Thoracic aorta (tissue), 2 donors: ENCODE measurements around the gene ANKMY1. TPM values are rescaled to one million over a fixed set of nuclear protein-coding genes. Genes with fewer than 3 reads are reported as not detected.
"Not testable (repeated sequence)": the region's sequence is repeated elsewhere in the genome, so short reads cannot be mapped to it uniquely, and the experiment has no call there.

Experiments used
- ATAC-seq: fragments of 150-250 bp; one replicate; pipeline ENCODE4 v1.8.0; 2017; ENCODE audit warnings: low read depth; ENCODE audit not compliant: insufficient number of reproducible peaks, low FRiP score
- DNase-seq: peaks from one replicate; pipeline ENCODE4 v3.0.0-alpha.2; 2020; ENCODE audit warnings: low spot score
- H3K27ac ChIP-seq, 2 donors: fragments of 200-600 bp; sonication (generic); 1 replicate in 1 of 2; 2 replicates in 1 of 2; pipeline ENCODE4 v1.5.1; 2016; ENCODE audit warnings: mild to moderate bottlenecking in 2 of 2, moderate library complexity in 2 of 2
- H3K27me3 ChIP-seq: fragments of 200-600 bp; sonication (generic); replicated peaks from 2 replicates; pipeline ENCODE4 v1.6.0; 2016; ENCODE audit warnings: mild to moderate bottlenecking; ENCODE audit not compliant: insufficient read depth
- H3K36me3 ChIP-seq: fragments of 200-600 bp; sonication (generic); one replicate; pipeline ENCODE4 v1.5.1; 2016
- H3K4me1 ChIP-seq, 2 donors: fragments of 200-600 bp; sonication (generic); 1 replicate in 1 of 2; 2 replicates in 1 of 2; pipeline versions ENCODE4 v1.5.1 to v1.6.0; 2016; ENCODE audit warnings: low read depth in 2 of 2, mild to moderate bottlenecking in 1 of 2; ENCODE audit not compliant: control insufficient read depth in 1 of 2
- H3K4me3 ChIP-seq: fragments of 200-600 bp; sonication (generic); 2 replicates; pipeline ENCODE4 v1.5.1; 2016; ENCODE audit warnings: mild to moderate bottlenecking
- H3K9me3 ChIP-seq: fragments of 200-600 bp; sonication (generic); 2 replicates; pipeline ENCODE4 v1.5.1; 2016
- total RNA-seq, 2 donors: library from RNA; depleted of rRNA; stranded (reverse); fragments of >200 nt; gene quantifications; one replicate each; pipeline versions ENCODE4 v1.1.0 to v1.2.3, GENCODE V29; 2016
- TF ChIP-seq, protein P1 (sequence below): fragments of 200-600 bp; sonication (generic); IDR thresholded peaks from one replicate; pipeline ENCODE4 v1.5.1; 2019; ENCODE audit warnings: antibody characterized with exemption

ANKMY1 gene
- total RNA-seq, 2 donors from 2014 or later: 20.0 to 44.8 TPM

DNA sequence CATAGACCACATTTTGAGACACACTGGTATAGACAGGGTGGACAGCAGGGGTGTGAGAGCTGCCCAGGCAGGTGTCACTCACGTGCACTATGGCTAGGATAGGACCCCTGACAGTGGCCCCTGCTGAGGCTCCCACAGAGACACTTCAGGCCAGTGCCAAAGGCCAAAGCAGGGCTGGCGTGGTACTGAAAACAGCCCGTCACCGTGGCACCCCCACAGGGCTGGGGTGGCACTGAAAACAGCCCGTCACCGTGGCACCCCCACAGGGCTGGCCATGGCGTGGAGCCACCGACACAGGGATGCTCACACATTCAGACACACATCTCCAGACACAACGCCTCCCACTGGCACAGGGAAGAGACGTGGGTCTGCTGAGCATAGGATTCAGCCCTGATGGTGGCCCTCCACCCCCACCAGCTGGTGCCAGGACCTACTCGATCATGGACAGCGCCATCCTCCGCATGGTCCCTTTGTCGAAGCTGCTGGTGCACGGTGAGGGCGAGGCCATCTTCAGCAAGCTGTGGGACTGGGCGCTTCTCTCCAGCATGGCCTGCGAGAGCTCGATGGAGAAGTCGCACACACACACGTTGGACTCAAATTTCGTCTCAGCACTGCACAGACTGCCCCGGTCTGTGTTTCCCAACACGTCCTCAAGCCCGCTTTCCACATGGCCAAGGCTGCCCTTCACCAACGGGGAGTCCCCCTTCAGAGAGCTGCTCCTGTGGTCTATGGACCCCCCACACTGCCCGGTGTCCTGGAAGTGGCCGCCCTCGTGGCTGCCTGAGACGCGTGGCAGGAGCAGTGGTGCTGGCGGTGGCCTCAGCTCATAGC is 34.1 kb downstream of the ANKMY1 start:
- peaks cover 0 to 13% of the 10 kb centered on the region in 2 donors for H3K4me1 ChIP-seq
- no peak overlapping the region for H3K4me3 ChIP-seq
- DNase-seq (no peak), ATAC-seq (no peak)
- TF ChIP-seq, protein P1, sequence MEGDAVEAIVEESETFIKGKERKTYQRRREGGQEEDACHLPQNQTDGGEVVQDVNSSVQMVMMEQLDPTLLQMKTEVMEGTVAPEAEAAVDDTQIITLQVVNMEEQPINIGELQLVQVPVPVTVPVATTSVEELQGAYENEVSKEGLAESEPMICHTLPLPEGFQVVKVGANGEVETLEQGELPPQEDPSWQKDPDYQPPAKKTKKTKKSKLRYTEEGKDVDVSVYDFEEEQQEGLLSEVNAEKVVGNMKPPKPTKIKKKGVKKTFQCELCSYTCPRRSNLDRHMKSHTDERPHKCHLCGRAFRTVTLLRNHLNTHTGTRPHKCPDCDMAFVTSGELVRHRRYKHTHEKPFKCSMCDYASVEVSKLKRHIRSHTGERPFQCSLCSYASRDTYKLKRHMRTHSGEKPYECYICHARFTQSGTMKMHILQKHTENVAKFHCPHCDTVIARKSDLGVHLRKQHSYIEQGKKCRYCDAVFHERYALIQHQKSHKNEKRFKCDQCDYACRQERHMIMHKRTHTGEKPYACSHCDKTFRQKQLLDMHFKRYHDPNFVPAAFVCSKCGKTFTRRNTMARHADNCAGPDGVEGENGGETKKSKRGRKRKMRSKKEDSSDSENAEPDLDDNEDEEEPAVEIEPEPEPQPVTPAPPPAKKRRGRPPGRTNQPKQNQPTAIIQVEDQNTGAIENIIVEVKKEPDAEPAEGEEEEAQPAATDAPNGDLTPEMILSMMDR: no peak
- H3K9me3 ChIP-seq: no peaks in the 10 kb centered on the region
- H3K27ac ChIP-seq: no peak overlapping the region
- no peaks in the 10 kb centered on the region for H3K27me3 ChIP-seq
- H3K36me3 ChIP-seq: peaks cover 12% of the 10 kb centered on the region

DNA sequence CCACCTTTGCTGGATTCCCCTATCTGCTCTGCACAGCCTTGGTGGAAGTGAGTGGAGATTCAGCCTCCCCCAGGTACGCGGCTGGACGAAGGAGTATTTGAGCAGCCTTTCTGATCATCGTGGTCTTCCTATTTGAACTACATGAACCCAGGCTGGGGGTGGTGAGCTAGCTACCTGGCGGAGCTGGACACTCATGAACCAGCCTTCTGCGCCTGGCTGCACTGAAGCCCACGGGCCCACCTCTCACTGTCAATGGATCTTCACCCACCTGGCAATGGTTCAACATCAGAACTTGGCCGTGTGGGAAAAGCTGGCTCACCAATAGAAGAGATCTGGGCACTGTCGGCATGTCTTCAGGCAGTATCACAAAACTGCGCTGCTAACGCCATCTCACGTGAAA is 35.4 kb downstream of the ANKMY1 start:
- Histone ChIP-seq H3K27ac (no peak overlapping the region), H3K4me1 (peaks cover 0 to 13% of the 10 kb centered on the region in 2 donors), H3K27me3 (no peaks in the 10 kb centered on the region), H3K9me3 (no peaks in the 10 kb centered on the region), H3K4me3 (no peak overlapping the region), H3K36me3 (peaks cover 12% of the 10 kb centered on the region)
- no peak for ATAC-seq
- TF ChIP-seq, protein P1: no peak
- DNase-seq: no peak

DNA sequence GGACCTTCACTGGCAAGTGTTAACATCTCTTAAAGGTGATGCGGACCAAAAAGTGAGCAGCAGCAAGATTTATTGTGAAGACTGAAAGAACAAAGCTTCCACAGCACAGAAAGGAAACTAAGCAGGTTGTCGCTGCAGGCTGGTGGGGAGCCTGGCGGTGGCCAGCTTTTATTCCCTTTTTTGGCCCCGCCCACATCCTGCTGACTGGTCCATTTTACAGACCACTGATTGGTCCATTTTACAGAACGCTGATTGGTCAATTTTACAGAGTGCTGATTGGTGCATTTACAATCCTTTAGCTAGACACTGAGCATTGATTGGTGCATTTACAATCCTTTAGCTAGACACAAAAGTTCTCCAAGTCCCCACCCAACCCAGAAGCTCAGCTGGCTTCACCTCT is 35.9 kb downstream of the ANKMY1 start:
- not testable (repeated sequence) for ATAC-seq, H3K9me3 ChIP-seq, H3K4me3 ChIP-seq, DNase-seq, H3K27me3 ChIP-seq, H3K27ac ChIP-seq
- Histone ChIP-seq H3K4me1 (peaks cover 0 to 13% of the 10 kb centered on the region in 2 donors), H3K36me3 (peaks cover 12% of the 10 kb centered on the region)

DNA sequence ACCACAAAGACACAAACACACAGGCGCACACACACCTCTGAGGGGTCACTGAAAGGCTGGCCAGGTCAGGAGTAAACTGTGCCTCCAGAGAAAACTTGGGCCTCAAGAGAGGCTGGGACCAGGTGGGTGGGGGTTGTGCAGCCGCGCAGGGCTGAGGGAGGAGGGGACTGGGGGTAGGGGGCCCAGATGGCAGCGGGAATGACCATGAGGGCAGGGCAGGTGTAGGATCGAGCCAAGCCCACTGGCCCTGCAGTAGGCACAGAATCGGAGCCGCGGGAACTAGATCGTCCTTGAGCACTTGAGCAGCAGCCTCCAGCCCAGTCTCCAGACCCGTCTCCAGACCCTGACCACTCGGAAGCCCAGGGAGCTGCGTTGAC is 36.8 kb downstream of the ANKMY1 start:
- Histone ChIP-seq H3K27ac (no peak overlapping the region), H3K36me3 (peaks cover 12% of the 10 kb centered on the region), H3K4me1 (peaks cover 0 to 13% of the 10 kb centered on the region in 2 donors), H3K9me3 (no peaks in the 10 kb centered on the region), H3K4me3 (no peak overlapping the region), H3K27me3 (no peaks in the 10 kb centered on the region)
- ATAC-seq (no peak), DNase-seq (no peak)
- TF ChIP-seq, protein P1: no peak

DNA sequence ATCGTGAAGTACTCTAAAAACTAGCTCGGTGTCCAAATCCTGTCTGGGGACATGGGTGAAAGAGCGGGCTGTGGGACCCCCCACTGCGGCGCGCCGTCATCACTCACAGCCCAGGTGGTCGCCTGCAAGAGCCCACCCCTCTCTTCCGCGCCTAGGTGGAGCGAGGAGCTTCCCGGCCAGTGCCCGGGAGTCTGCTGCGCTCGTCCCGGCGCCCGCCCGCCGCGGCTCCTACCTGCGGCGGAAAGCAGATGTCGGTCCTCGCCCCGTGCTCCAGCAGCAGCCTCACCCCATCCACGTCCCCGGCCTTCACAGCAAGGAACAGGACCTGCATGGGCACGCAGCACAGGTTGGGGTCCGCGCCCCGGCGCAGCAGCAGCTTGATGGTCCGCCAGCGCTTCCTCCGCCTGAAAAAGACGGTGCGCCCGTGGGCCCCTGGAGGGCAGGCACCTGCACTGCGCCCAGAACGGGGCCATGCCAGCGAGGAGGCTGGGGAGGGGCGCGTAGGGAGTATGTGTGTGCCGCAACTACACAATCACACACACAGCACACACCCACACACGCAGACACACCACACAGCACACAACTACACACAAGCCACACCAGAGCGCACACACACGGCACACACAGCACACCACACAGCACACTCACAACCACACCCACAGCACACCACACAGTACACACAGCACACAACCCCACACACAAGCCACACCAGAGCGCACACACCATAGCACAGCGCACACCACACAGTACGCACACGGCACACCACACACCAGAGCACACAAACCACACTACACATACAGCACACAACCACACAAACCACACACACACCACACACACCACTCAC is 37.4 kb downstream of the ANKMY1 start:
- Histone ChIP-seq H3K4me3 (peak overlapping the region; percentile 44), H3K36me3 (peaks cover 12% of the 10 kb centered on the region), H3K4me1 (peaks cover 0 to 13% of the 10 kb centered on the region in 2 donors), H3K9me3 (no peaks in the 10 kb centered on the region), H3K27me3 (no peaks in the 10 kb centered on the region), H3K27ac (no peak overlapping the region)
- ATAC-seq: no peak
- TF ChIP-seq, protein P1: no peak
- DNase-seq: no peak
